CD4-positive, alpha-beta T cell treated with Interleukin-15 for 4 hours (primary cell): ENCODE data around the gene GTSE1.
"Not testable (repeated sequence)": the region's sequence is repeated elsewhere in the genome, so short reads cannot be mapped to it uniquely, and the experiment has no call there.

Experiments
- DNase-seq: peaks from one replicate; pipeline ENCODE4 v3.0.0-alpha.2; 2020; ENCODE audit warnings: low spot score

Gene GTSE1

DNA sequence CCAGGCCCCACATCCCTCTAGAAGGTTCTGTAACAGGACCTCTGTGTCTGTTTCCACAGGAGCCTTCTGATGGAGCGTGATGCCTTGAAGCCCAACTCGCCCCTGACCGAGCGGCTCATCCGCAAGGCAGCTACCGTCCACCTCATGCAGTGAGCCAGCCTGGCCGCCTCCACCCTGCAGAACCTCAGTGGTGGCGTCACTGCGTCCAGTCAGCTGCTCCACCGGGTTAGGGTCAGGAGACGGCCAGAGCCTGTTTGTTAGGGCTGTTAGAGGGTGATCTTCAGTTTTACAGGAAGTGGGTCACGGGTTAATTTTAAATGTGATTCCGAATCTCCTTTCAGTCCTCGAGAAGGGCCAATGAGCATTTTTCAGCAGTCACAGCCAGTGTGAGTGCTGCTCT is 3.9 kb upstream of the GTSE1 start:
- no peak for DNase-seq

DNA sequence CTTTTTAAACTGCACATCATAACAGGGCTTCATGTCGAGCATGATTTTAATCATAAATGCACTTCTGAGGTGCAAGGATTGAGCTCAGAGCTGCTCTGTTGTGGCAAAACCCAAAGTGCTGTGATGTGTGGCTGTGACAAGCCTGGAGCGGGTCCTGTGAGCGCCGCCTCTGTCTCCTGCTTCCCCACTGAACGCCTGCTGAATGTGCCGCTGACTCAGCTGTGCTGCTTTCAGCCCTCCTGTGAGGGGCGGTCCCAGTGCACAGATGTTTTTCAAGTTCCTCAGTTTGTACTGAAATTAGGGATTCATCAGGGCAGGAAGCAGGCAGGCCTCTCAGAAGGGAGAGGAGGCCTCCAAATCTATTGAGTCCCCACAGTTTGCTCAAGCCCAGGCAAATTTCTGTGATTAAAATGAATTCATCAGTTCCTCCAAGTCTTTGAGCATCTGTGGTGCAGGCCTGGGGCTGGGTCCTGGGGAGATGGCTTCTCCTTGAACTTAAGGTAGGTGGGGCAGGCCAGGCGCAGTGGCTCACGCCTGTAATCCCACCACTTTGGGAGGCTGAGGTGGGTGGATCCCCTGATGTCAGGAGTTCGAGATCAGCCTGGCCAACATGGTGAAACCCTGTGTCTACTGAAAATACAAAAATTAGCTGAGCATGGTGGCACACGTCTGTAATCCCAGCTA is 3.0 kb upstream of the GTSE1 start:
- DNase-seq, result peak; percentile 14

GRCh38 chr22:46294784-46295183 is 1.9 kb upstream of the GTSE1 start:
- DNase-seq, result no peak

GRCh38 chr22:46295277-46295971 is 1.2 kb upstream of the GTSE1 start:
- no peak for DNase-seq

DNA sequence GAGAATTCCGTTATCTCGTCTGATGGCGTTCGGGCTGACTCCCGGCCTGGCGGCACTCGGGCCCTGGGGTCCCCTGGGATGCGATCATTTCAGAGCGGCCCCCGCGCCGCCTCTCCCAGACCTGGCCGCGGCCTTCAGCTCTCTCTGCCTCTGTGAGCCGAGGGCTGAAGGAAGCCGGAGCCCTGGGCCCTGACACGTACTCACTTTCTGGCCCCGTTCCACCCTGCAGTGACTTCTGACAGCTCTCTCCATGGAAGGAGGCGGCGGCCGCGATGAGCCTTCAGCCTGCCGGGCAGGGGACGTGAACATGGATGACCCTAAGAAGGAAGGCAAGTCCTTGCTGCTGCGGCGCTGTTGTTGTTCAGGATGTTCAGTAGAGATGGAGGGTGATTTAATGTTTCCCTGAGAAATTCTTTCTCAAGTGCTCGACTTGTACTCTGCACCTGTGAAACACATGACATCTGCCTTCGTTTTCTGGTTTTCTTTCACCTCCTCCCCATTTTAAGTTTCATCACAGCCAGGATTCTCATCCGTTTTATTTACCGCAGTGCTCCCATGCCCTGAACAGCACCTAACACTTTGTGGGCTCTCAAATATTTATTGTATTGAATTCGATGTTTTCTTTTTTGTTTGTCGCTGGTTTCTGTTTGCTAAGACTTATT is 612 bp downstream of the GTSE1 start:
- no peak for DNase-seq

- DNase-seq, result no peak
Measured at GRCh38 chr22:46299101-46299500, 2.4 kb downstream of the GTSE1 start.

DNA sequence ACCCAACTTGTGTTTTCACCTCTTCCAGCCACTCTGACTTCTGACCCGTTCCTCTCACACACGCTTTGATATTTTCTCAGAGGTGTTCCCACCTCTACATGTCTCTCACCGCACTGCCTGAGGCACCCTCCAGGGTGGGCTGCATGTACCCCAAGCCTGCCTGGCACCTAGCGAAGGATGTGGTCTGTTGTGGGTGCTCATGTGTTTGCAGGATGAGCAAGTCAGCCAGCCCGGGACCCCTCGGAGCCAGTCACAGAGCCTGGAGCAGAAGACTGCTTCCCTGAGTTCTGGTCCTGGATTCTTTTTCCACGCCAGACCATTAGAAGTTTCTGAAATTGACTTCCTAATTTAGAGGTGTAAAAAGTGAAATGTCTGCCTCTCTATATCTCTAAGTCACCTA is 3.8 kb downstream of the GTSE1 start:
- DNase-seq, result no peak

DNA sequence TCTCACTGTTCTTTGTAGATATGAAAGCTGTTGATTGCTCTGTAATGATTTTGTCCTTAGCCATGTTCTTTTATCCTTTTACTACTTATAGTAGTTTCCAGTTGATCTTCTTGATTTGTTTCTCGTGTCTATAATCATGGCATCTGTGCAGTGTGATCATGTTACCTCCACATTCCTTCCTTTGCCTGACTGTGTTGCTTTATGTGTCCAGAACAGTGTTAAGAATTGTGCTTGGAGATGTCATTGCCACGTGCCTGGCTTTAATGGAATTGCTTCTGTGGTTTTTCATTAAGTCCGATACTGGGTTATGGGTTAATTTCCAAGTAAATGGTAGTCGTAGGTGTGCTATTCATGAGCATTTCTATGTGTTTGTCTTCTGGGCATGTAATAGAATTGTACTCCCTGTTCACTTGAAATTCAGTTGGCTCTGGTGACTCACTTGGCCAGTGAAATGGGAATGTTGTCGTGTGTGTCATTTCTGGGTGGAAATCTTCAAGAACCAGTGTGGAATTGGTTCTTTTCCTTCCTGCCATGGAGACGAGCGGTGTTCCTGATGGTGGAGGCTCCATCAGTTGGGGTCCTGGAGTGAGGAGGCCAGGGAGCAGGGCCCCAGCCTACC is 6.8 kb downstream of the GTSE1 start:
- no peak for DNase-seq

DNA sequence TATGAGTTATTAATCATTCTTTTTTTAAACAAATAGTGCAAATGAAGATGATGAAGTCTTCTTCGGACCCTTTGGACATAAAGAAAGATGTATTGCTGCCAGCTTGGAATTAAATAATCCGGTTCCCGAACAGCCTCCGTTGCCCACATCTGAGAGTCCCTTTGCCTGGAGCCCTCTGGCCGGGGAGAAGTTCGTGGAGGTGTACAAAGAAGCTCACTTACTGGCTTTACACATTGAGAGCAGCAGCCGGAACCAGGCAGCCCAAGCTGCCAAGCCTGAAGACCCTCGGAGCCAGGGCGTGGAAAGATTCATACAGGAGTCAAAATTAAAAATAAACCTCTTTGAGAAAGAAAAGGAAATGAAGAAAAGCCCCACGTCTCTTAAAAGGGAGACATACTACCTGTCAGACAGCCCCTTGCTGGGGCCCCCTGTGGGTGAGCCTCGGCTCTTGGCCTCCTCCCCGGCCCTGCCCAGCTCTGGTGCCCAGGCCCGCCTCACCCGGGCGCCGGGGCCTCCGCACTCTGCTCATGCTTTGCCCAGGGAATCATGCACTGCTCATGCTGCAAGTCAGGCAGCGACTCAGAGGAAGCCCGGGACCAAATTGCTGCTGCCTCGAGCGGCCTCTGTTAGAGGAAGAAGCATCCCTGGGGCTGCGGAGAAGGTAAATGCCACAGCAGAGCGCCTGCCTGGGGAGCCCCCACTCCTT is 11.8 kb downstream of the GTSE1 start:
- DNase-seq, result no peak

DNA sequence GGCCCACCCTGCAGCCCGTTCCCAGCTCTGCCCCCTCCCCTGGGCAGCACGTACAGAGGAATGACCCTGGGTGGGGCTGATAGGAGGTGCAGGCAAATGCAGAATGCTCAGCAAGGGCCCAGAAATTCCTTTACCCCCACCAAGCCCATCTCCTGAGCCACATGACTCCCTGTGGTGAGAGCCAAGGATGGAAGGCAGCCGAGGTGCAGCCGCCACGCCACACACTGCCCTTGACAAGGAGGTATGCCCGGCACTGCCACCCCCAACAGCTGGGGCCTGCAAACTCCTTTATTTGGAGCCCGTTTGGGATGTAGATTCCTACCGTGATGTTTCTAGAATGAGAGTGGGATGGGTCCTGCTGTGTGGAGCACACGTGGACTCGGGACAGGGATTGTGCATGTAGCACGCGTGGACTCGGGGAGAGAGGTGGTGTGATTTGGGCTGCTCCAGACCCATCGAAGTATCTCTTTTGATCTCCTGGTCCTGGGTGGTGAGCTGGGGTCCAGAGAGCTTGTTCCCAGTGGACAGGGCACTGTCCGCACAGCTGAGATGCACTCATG is 12.9 kb downstream of the GTSE1 start:
- DNase-seq, result no peak

GRCh38 chr22:46312056-46312455 is 15.4 kb downstream of the GTSE1 start:
- no peak for DNase-seq

DNA sequence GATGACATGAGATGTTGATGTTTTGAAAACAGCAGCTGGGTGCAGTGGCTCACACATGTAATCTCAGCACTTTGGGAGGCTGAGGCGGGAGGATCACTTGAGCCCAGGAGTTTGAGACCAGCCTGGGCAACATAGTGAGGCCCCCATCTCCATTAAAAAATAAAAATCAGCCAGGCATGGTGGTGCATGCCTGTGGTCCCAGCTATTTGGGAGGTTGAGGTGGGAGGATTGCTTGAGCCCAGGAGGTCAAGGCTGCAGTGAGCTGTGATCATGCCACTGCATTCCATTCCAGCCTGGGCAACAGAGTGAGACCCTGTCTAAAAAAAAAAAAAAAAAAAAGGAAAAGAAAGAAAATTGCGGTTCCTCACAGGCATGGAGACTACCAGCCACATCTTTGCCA is 16.2 kb downstream of the GTSE1 start:
- DNase-seq, result not testable (repeated sequence)

DNA sequence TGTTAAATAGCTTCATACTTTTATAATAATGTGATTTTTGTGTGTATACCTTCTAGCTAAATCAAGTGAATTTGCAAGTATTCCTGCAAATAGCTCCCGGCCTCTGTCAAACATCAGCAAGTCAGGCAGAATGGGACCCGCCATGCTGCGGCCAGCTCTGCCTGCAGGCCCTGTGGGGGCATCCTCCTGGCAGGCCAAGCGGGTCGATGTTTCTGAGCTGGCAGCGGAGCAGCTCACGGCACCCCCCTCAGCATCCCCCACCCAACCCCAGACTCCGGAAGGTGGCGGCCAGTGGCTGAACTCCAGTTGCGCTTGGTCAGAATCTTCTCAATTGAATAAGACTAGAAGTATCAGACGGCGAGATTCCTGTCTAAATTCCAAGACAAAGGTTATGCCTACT is 19.3 kb downstream of the GTSE1 start:
- no peak for DNase-seq

DNA sequence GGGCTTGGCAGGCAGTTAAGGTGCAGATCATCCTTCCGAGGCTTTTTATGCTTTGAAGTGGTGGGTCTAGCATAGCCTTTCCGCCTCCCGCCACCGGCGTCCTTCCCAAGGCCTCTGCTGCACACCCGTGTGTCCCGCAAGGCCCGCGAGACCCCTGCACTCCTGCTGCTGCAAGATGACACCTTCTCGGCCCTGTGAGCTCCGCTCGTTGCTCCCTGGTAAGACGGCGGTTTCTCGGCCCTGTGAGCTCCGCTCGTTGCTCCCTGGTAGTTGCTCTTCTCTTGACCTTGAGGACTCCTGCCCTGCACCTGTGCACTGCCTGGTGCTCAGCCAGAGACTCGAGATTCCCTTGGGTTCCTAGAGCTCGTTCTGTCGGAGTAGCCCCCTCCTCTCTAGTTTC is 21.0 kb downstream of the GTSE1 start:
- DNase-seq, result no peak

- no peak for DNase-seq
Measured at GRCh38 chr22:46318576-46318975, 21.9 kb downstream of the GTSE1 start.

GRCh38 chr22:46319319-46319718 is 22.6 kb downstream of the GTSE1 start:
- DNase-seq, result no peak

DNA sequence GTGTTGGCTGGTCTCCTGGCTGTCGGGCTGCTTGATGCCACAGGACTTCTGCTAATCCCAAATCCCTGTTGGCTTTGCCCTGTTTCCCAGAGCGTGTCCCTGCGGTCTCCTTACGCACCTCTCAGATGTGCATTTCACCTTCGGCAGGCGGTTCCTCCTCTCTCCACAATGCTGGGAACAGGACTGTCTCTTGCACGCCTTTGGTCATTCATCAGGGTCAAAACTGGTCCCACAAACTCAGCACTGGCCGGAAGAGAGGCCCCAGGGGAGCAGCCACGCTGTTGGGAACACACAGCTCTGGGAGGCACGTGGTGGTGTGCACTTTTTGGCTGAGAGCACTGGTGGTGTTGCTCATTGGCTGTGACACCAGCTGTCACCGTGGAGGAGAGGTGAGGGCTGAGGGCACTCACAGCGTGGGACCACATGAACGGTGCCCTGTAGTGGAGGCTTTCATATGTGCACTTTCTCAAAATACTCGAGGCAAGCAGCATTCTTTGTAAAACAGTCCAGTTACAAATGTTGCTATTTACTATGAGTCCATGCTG is 23.6 kb downstream of the GTSE1 start:
- no peak for DNase-seq

DNA sequence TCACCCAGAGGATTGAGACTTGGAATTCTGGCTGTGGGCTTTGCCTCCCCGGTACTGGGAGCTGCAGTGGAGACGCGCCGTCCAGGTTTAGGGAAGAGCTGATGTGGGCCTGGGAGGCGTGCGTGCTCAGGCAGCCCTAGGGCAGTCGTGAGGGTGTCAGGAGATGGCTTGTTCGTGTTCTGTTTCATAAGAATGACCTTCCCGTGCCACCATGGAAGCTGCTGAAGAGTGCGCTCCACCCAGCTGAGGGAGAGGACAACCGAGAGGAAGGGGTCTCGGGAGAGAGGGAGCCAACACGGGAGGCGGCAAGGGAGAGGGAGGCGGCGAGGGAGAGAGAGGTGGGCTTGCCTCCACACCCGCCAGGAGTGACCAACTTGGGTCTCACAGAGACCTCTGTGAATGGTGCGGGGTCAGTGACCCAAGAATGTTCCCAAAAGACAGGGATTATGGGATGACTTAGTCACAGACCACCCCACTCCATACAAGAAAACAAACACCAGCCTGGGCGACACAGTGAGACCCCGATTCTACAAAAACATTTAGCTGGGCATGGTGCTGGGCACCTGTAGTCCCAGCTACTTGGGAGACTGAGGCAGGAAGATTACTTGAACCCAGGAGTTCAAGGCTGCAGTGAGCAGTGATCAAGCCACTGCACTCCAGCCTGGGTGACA is 24.2 kb downstream of the GTSE1 start:
- DNase-seq, result no peak

GRCh38 chr22:46322711-46323110 is 26.0 kb downstream of the GTSE1 start:
- no peak for DNase-seq

GRCh38 chr22:46323162-46323561 is 26.5 kb downstream of the GTSE1 start:
- no peak for DNase-seq

- no peak for DNase-seq
Measured at GRCh38 chr22:46326066-46326680, 29.5 kb downstream of the GTSE1 start.
